NCI-H774 (cell line): ENCODE results near the gene AAK1.
"Not testable (repeated sequence)": the region's sequence is repeated elsewhere in the genome, so short reads cannot be mapped to it uniquely, and the experiment has no call there.

Experiments
- DNase-seq: peaks from one replicate; lab custom pipeline; 2025; lab: John Stamatoyannopoulos, UW

AAK1 gene

DNA sequence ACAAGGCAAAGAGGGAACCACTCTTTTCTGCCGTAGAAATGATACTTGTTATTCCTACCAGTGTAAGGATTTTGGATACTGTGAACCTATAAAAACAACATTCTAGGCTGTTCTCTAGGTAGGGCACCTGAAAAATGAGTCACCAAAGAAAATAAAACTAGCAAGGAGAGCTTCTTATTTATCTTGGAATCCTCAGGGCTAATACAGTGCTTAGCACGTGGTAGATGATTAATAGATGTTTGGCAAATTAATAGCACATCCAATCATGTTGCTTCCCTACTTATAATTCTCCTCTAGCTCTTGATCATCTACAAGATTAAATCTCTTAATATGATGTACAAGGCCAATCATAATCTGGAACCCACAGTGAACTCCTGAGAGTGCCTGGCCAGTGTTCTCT is 73.1 kb downstream of the AAK1 start:
- no peak for DNase-seq

GRCh38 chr2:69567909-69568300 is 75.6 kb downstream of the AAK1 start:
- no peak for DNase-seq

DNA sequence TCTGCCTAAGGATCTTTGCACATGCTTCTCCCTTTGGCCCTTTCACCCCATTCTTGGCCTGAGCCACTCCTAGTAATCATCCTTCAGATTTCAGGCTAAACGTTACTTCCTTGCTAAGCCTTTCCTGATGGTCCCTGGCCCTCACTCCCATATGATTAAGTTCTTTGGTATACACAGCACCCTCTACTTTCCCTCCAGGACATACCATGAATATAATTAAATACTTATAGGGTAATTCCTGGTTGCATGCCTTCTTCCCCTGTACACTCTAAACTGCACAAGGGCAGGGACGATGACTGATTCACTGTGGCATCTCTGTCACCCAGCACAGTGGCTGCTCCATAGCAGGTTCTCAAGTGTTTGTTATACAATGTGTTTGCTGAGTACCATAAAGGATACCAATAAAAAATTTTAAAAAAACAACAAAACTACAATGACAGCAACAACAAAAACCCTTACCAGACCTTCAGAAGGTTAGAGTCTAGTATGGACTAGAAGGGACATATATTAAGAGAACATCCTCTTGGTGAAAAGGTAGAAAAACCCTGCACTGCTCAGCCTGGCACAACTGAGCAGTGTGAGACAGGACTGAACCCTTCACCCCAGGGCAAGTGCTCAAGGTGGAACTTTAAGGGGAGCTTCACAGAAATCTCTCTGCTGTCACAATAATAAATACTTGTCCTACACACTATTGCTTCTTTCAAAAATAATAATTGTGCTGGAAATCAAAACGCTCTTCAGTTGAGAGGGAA is 76.2 kb downstream of the AAK1 start:
- DNase-seq = no peak

DNA sequence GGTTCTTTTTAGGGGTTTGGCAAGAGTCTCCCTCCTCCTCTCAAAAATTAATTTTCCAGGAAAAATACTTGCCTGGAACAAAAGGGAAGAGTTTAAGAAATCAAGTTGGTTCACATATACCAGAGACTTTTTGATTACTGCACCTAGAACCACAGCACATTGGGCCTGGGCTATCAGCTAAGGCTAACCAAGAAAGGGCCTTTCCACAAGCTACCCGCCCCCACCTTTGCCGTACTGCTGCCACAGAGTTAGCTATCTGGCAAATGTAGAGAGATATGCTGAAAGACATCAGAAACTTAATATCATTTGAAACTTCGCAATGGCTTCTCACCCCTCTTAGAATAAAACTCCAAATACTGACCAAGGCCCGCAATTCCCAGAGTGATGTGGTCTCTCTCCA is 76.9 kb downstream of the AAK1 start:
- DNase-seq = no peak

GRCh38 chr2:69565431-69565839 is 78.1 kb downstream of the AAK1 start:
- DNase-seq = peak; percentile 29

GRCh38 chr2:69564604-69565003 is 78.9 kb downstream of the AAK1 start:
- DNase-seq = no peak

- no peak for DNase-seq
These were observed 80.5 kb downstream of the AAK1 start for GRCh38 chr2:69563021-69563420.

- DNase-seq = no peak
These were observed 82.4 kb downstream of the AAK1 start for GRCh38 chr2:69561101-69561500.

- DNase-seq = no peak
These were observed 83.4 kb downstream of the AAK1 start for GRCh38 chr2:69560147-69560482.

DNA sequence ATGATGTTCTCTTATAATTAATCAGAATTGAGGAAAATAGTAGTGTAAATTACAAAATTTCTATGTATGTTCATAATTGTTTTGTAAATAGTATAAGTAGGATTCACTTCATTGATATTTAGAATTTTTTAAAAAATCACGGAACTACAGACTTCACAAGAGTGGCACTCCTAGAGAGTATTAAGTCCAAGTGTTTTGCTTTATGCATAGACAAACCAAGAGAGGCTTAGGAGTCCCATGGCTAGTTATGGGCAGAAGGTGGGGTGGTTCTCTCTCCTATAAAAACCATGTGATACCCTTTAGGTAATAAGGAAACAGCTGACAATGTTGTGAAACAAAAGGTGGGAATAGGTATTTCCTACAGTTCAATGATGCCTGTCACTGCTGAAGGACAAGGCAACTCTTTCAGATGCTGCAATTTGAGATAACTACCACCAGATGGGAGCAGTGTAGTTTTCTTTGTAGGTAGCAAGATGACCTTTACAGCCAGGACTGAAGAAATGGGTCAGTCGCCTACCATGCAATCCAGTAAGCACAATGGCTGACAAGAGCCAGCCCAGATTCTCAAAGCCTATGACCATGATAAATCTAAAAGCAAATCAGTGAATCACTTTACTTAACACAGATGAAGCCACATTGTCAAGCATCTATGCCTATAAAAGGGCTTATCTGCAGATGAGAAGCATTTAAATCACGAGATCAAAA is 83.9 kb downstream of the AAK1 start:
- peak; percentile 33 for DNase-seq

GRCh38 chr2:69556008-69556407 is 87.5 kb downstream of the AAK1 start:
- no peak for DNase-seq

DNA sequence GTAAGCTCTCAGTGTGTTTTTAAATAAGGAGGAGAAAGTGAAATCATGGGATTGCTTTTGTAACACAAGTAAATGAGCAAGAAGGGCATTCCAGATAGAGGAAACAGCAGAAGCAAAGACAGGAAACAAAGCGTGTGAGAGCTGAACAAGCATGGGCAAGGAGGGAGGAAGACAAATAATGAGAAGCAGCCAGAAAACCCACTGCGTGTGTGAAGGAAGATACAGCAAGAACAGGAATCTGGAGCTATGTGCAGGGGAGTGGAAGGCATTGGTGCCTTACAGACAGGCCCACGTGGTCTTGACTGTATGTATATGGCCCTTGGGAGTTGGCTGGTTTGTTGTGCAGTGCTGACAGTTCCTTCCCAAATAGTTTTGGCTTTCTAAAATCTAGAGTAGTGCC is 88.6 kb downstream of the AAK1 start:
- no peak for DNase-seq

DNA sequence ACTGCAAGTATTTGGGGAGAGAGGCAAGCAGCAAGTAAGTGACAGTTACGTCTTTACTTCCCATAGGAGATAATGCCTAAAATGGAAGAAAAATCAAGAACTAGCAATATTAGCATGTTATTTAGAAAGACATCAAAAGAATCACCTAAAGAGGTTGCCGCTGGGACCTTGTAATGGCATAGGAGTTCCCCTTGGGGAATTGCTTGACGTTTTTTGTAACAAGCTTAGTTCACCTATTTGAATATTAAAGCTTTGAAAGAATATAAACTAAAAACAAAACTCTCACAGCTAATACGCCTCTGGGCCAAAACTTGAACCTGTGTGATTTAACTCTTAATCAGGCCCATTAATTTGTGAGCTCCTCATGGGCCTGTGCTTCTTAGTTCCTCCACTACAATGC is 89.0 kb downstream of the AAK1 start:
- no peak for DNase-seq

DNA sequence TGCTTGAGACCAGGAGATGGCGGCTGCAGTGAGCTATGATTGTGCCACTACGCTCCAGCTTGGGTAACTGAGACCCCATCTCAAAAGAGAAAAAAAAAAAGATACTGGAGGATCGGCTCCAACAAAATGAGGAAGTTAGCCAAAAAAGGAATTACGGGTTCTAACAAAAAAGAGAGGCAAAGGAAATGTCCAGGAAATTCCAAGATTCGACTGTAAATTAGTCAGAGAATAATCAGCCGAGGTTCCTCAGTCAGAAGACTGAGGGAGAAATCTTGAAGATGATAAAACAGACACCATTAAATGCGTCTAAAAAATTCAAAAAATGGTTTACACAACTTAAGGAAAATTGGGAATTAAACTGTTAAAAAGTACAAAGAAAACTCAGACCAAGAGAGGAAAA is 89.5 kb downstream of the AAK1 start:
- DNase-seq = no peak

DNA sequence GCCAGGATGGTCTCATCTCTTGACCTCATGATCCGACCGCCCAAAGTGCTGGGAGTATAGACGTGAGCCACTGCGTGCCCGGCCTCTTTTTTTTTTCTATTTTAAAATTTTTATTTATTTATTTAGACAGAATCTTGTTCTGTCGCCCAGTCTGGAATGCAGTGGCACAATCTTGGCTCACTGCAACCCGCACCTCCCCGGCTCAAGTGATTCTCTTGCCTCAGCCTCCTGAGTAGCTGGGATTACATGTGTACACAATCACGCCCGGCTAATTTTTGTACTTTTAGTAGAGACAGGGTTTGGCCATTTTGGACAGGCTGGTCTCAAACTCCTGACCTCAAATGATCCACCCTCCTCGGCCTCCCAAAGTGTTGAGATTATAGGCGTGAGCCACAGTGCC is 93.0 kb downstream of the AAK1 start:
- not testable (repeated sequence) for DNase-seq

DNA sequence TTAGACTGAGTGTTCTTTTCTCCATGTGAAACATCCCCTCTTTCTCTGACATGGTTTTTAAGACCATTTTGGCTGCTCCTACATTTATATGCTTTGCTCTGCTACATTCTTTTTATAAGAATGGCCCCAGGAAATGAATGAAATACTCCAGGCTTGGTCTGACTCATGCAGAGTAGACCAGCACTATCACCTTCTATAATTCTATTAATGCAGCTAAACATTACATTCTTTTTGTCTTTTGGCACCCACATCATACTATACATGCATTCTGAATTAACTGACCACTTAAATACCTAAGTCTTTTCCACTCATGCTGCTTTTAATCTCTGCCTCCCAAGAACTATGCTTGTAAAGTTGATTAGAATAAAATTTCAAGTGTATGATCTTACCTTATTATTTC is 94.1 kb downstream of the AAK1 start:
- DNase-seq = no peak

DNA sequence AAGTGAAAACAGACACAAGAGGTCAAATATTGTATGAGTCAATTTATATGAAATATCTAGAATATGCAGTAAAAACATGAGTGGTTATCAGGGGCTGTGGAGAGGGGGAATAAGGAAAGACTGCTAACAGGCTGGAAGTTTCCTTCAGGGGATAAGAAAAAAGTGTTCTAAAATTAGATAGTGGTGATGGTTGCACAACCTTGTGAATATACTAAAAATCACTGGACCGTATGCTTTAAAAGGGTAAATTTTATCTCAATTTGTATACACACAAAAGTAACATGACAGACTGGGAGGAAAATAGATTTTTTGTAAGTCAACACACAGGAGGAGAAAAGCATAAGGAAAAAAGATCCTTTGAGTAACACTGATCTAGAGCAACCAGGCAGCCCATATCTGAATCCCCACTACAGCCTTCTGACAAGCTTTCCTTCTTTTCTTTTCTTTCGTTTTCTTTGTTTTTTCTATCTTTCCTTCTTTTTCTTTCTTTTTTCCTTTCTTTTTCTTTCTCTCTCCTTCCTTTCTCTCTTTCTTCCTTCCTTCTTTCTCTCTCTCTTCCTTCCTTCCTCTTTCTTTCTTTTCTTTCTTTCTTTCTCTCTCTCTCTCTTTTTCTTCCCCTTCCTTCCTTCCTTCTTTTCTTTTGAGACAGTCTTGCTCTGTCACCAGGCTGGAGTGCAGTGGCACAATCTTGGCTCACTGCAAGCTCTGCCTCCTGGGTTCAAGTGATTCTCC is 95.4 kb downstream of the AAK1 start:
- no peak for DNase-seq

DNA sequence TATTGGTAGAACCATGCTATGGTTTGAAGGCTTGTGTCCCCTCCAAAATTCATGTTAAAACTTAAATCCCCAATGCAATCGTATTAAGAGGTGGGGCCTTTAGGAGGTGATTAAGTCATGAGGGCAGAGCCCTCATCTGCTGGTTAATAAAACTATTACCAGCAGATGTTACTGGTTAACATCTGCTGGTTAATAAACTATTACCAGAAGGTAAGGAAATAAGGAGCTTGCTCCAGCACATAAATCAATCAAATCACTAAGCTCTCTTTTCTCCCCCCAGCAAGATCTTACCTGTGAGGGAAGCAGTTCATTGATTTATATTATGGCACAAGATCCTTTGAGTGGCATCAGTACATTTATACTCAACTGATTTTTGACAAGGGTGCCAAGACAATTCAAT is 96.9 kb downstream of the AAK1 start:
- DNase-seq = no peak

DNA sequence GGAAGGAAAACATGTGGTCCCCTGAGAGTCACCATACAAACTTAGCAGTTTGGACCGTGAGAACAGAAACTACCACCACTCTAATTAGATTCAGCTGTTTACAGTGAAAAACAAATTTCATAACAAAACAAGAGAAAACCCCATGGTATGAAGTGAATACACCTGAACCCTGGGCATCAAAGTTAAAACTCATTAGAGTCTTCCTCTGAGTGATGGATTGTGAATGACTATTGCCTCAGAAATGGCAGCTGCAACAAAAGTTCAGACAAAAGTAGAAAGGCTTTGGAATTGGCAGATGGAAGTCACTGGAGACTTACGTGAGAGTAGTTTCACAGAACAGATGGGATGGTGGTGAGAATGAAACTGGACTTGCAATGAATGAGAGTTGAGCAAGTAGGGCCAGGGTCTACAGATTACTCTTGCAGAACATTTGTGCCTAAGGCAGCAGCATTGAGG is 98.0 kb downstream of the AAK1 start:
- no peak for DNase-seq

GRCh38 chr2:69544951-69545350 is 98.6 kb downstream of the AAK1 start:
- DNase-seq = no peak

DNA sequence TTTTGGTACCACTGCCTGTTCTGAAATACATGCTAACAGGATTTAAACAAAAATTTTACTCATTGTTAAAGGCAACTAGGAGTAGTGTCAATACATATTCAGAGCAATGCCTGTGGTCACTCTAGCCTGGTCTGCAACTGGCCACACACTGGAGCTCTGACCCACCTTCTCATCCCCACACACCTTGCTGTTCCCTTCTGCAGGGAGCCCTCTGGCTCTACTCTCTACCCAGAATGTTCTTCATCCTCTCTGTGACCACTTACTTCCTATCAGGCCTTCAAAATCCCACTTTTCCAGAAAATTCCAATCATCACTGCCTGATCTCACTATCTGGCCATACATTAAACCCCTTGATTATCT is 104.0 kb downstream of the AAK1 start:
- DNase-seq = no peak

GRCh38 chr2:69538872-69539548 is 104.5 kb downstream of the AAK1 start:
- DNase-seq = no peak

- no peak for DNase-seq
These were observed 105.3 kb downstream of the AAK1 start for GRCh38 chr2:69538249-69538648.
